Right lobe of liver (tissue), 6 donors: ENCODE data around the gene CBX5. TPM values are rescaled to one million over a fixed set of nuclear protein-coding genes. Genes with fewer than 3 reads are reported as not detected.

Experiments
- ATAC-seq, 4 donors: fragments of 200-7000 bp; cut with Tn5 transposase; one replicate each; pipeline ENCODE4 v1.9.1; 2020; ENCODE audit warnings: mild to moderate bottlenecking in 4 of 4, moderate library complexity in 4 of 4
- DNase-seq, 3 donors: peaks; one replicate each; pipeline ENCODE4 v3.0.0-alpha.2; 2020
- H3K27ac ChIP-seq, 3 donors: fragments of 200-600 bp; one replicate each; pipeline ENCODE4 v1.8.0; 2022
- H3K27me3 ChIP-seq, 2 donors: fragments of 200-600 bp; one replicate each; pipeline ENCODE4 v1.8.0; 2022
- H3K36me3 ChIP-seq, 4 donors: fragments of 200-600 bp; sonication (generic) in 1 of 4; one replicate each; pipeline versions ENCODE4 v1.5.1 to v1.8.0; 2017 to 2022; ENCODE audit warnings: control low read depth in 1 of 4
- H3K4me1 ChIP-seq, 4 donors: fragments of 200-600 bp; sonication (generic) in 1 of 4; one replicate each; pipeline versions ENCODE4 v1.5.1 to v1.8.0; 2017 to 2022; ENCODE audit warnings: control low read depth in 1 of 4
- H3K4me3 ChIP-seq, 3 donors: fragments of 200-600 bp; one replicate each; pipeline ENCODE4 v1.8.0; 2022
- H3K9me3 ChIP-seq, 4 donors: fragments of 200-600 bp; sonication (generic) in 1 of 4; one replicate each; pipeline versions ENCODE4 v1.5.1 to v1.8.0; 2017 to 2022; ENCODE audit warnings: control low read depth in 1 of 4
- POLR2A ChIP-seq: fragments of 450-650 bp; IDR thresholded peaks from one replicate; pipeline ENCODE4 v1.6.1; 2017; ENCODE audit warnings: antibody characterized with exemption, mild to moderate bottlenecking
- WGBS: methylation state at CpG from one replicate; pipeline ENCODE4 v1.1.6; 2018; ENCODE audit warnings: low coverage, low lambda C conversion rate; ENCODE audit not compliant: insufficient coverage; ENCODE audit errors: missing lambda C conversion rate; 5-methylcytosine and 5-hydroxymethylcytosine counted together
- intact Hi-C, 2 donors: fragments of 100-400 bp; cut with DNase I; formaldehyde crosslinking; loops; one replicate each; pipeline versions ENCODE4 v1.11.2 to v1.14.1; 2022
- small RNA-seq, 2 experiments: library from RNA; depleted of rRNA; stranded (forward); fragments of <200 nt; gene quantifications; one replicate each; pipeline ENCODE3, GENCODE V24; 2016
- total RNA-seq, 6 experiments: library from RNA; depleted of rRNA in 2 of 6; stranded (reverse); fragments of >200 nt in 2 of 6; fragmentation: NEBNext Ultra II Directional in 3 of 6; extraction: Animal tissue kit (Norgen Biotek cat#: 25700) in 3 of 6; gene quantifications; one replicate each; pipeline versions ENCODE4 v1.1.0 to v1.2.4, GENCODE V29; 2016 to 2023
- TF ChIP-seq, protein P1 (sequence below), 4 donors: fragments of 200-600 bp in 3 of 4; fragments of 450-650 bp in 1 of 4; IDR thresholded peaks; one replicate each; pipeline versions ENCODE4 v1.5.1 to v1.8.0; 2016 to 2022; ENCODE audit warnings: antibody characterized with exemption in 4 of 4, mild to moderate bottlenecking in 2 of 4
- donor health status: DM: no; HTN: yes; CAD: no.
- donor health status: DM: no; HTN: no; CAD: no.
- donor health status: DM: no; HTN: no; CAD: no.
- donor health status: DM: no; HTN: yes; CAD: no.
- donor health status: DM: no; HTN: yes; CAD: no.

Gene CBX5
- total RNA-seq, 6 experiments from 2014 or later, result 14.4 to 23.7 (median 20.1) TPM

DNA sequence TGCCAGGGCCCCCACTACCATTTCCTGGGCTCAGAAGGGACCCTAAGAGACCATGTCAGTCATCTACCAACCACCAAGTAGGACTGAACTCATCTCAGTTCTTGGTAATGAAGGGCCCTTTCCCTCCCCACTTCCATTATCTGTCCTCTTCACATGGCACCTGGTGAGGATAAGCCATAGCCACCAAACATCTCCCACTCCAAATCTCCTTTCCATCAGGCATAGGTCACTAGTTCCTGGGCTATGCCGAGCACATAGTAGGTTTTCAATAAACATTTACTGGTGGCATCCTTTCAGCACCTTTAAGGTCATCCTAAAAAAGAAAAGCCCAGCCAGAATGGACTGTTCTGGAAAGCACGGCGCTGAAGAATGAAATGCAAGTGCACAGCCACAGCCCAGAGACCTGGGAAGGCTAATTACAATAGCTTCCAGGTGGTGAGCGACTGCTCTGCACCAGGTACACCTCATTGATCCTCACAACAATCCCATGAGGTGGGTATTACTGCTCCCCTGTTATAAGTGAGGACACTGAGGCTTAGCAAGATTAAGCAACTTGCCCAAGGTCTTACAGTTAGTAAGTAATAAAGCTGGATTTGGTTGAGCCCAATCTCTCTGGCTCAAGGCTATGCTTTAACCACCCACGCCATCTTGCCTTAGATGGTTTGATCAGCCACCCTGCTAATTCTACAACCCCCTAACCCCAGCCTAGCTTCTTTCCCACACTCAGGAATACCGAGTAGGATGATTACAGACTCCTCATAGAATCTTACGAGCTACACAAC is 95.7 kb downstream of the CBX5 start:
- ATAC-seq, result no peak
- no peaks in the 10 kb centered on the region for H3K9me3 ChIP-seq
- intact Hi-C loops, result no loop called here
- H3K4me1 ChIP-seq, result peaks cover 0 to 6% (median 0%) of the 10 kb centered on the region in 4 donors
- no peak for DNase-seq
- H3K36me3 ChIP-seq, result peaks cover 0 to 3% (median 0%) of the 10 kb centered on the region in 4 donors
- 90% methylated on average over 5 of the region's 7 CpGs for WGBS
- H3K27ac ChIP-seq, result no peak overlapping the region
- no peak overlapping the region for H3K4me3 ChIP-seq
- H3K27me3 ChIP-seq, result no peaks in the 10 kb centered on the region
- TF ChIP-seq, protein P1, sequence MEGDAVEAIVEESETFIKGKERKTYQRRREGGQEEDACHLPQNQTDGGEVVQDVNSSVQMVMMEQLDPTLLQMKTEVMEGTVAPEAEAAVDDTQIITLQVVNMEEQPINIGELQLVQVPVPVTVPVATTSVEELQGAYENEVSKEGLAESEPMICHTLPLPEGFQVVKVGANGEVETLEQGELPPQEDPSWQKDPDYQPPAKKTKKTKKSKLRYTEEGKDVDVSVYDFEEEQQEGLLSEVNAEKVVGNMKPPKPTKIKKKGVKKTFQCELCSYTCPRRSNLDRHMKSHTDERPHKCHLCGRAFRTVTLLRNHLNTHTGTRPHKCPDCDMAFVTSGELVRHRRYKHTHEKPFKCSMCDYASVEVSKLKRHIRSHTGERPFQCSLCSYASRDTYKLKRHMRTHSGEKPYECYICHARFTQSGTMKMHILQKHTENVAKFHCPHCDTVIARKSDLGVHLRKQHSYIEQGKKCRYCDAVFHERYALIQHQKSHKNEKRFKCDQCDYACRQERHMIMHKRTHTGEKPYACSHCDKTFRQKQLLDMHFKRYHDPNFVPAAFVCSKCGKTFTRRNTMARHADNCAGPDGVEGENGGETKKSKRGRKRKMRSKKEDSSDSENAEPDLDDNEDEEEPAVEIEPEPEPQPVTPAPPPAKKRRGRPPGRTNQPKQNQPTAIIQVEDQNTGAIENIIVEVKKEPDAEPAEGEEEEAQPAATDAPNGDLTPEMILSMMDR (IDR thresholded peaks at IDR 0.05), result no peak

DNA sequence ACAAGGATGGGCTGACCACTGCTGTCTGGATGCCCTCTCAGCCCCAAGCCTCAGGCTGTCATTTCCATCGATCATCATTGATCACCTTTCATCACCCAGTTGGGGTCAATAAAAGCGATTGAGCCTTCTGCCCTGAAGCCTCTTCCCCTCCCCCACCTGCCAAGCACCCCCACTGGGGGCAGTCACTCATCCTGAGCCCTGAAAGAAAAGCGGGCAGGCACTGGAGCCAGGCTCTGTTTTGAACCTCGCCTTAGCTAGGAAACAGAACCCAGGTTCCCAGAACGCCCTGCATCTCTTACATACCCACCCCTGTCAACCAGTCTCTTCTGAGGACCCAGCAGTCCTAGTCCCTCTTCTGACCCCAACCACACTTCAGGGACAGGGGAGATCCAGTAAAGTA is 96.9 kb downstream of the CBX5 start:
- 80% methylated on average over 5 of the region's 5 CpGs for WGBS
- Histone ChIP-seq H3K4me1 (peaks cover 0 to 4% (median 0%) of the 10 kb centered on the region in 4 donors), H3K36me3 (peaks cover 0 to 3% (median 0%) of the 10 kb centered on the region in 4 donors), H3K4me3 (no peak overlapping the region), H3K27ac (no peak overlapping the region), H3K27me3 (no peaks in the 10 kb centered on the region), H3K9me3 (no peaks in the 10 kb centered on the region)
- TF ChIP-seq POLR2A, result no peak
- TF ChIP-seq, protein P1 (IDR thresholded peaks at IDR 0.05), result no peak
- DNase-seq (no peak), ATAC-seq (no peak)
- intact Hi-C loops, result no loop called here

DNA sequence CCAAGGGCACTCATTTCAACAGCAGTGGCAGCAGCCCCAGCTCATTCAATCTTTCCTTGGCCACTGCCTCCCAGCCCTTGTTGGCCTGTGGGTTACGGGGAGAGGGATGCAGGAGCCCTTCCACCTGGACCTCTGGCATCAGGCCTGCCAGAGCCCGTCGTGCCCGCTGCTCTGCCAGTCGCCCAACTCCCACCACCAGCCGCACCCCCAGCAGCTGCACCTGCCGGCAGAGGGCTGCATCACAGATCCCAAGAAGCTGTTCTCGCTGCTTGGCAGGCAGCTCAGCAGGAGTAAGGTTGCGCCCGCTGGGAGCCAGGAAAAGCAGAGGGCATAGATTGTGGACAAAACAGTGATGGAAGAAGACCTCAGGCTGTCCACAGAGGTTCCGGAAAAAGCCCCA is 97.8 kb downstream of the CBX5 start:
- no peaks in the 10 kb centered on the region for H3K9me3 ChIP-seq
- intact Hi-C loops, result no loop called here
- H3K36me3 ChIP-seq, result peaks cover 0 to 3% (median 0%) of the 10 kb centered on the region in 4 donors
- TF ChIP-seq POLR2A, result no peak
- TF ChIP-seq, protein P1 (IDR thresholded peaks at IDR 0.05), result no peak
- no peak for ATAC-seq
- WGBS, result no CpG with 5 or more reads among the region's 11 CpGs
- H3K27ac ChIP-seq, result no peak overlapping the region
- DNase-seq, result no peak
- no peaks in the 10 kb centered on the region for H3K4me1 ChIP-seq
- H3K27me3 ChIP-seq, result no peaks in the 10 kb centered on the region
- H3K4me3 ChIP-seq, result no peak overlapping the region

Small RNA genes lying within 50 kb of the gene (small RNA-seq; reads per million reads assigned to genes)
- gene RN7SL390P (0 to 0.65 reads per million in 2 experiments), gene RNU6-950P (0 reads per million in 2 experiments)

Other genes with a start within 250 kb of the CBX5 start
- not detected for gene HOXC5, start 247.1 kb downstream of the CBX5 start, total RNA-seq
- gene HOXC4, start 226.3 kb downstream of the CBX5 start, total RNA-seq, result under 1 TPM in 1 of 6 experiments, not detected in 5; 0.13 TPM
- 10 to 100 TPM; 14.1 to 25.5 (median 22.4) TPM for gene SMUG1, start 91.1 kb downstream of the CBX5 start, total RNA-seq
- 100 to 1,000 TPM in 5 of 6 experiments, 10 to 100 TPM in 1; 87.3 to 211 (median 161) TPM for gene HNRNPA1, start 604 bp upstream of the CBX5 start, total RNA-seq
- 1 to 10 TPM in 3 of 6 experiments, under 1 TPM in 3; 0.46 to 2.8 (median 0.99) TPM for gene NFE2, start 20.9 kb upstream of the CBX5 start, total RNA-seq
- 10 to 100 TPM; 67.3 to 89.2 (median 74.9) TPM for gene COPZ1, start 45.0 kb upstream of the CBX5 start, total RNA-seq
- under 1 TPM in 1 of 6 experiments, not detected in 5; 0.35 TPM for gene GPR84, start 84.4 kb upstream of the CBX5 start, total RNA-seq
- gene ZNF385A, start 104.6 kb upstream of the CBX5 start, total RNA-seq, result 1 to 10 TPM; 2.4 to 9.3 (median 3.7) TPM
- 10 to 100 TPM; 31.2 to 75.6 (median 35.5) TPM for gene ITGA5, start 139.1 kb upstream of the CBX5 start, total RNA-seq
- under 1 TPM in 1 of 6 experiments, not detected in 5; 0.51 TPM for gene GTSF1, start 193.5 kb upstream of the CBX5 start, total RNA-seq
- 10 to 100 TPM in 1 of 6 experiments, 1 to 10 TPM in 5; 6.3 to 17.5 (median 7.8) TPM for gene NCKAP1L, start 217.6 kb upstream of the CBX5 start, total RNA-seq